Transverse colon (tissue), 4 donors: ENCODE measurements around the gene PSEN2. TPM values are rescaled to one million over a fixed set of nuclear protein-coding genes. Genes with fewer than 3 reads are reported as not detected.
A peak's percentile ranks its signal among the peaks of the same experiment; 100 is the strongest.

Source experiments
- DNase-seq: peaks from one replicate; pipeline ENCODE4 v3.0.0-alpha.2; 2019
- H3K27ac ChIP-seq, 4 donors: fragments of 200-600 bp; sonication (generic); 2 replicates each; pipeline ENCODE4 v1.5.1; 2016 to 2018; ENCODE audit warnings: inconsistent platforms in 4 of 4
- H3K27me3 ChIP-seq: fragments of 200-600 bp; sonication (generic); 2 replicates; pipeline ENCODE4 v1.5.1; 2017; ENCODE audit warnings: inconsistent platforms
- H3K36me3 ChIP-seq, 4 donors: fragments of 200-600 bp; sonication (generic); 2 replicates each; pipeline ENCODE4 v1.5.1; 2017 to 2019; ENCODE audit warnings: inconsistent platforms in 4 of 4
- H3K4me1 ChIP-seq, 4 donors: fragments of 200-600 bp; sonication (generic); 2 replicates each; pipeline ENCODE4 v1.5.1; 2017 to 2020; ENCODE audit warnings: inconsistent platforms in 4 of 4
- H3K4me3 ChIP-seq, 4 donors: fragments of 200-600 bp; sonication (generic); 1 replicate in 1 of 4; 2 replicates in 3 of 4; pipeline versions ENCODE4 v1.5.1 to v1.6.1; 2017 to 2019; ENCODE audit warnings: inconsistent platforms in 4 of 4
- H3K9me3 ChIP-seq, 2 donors: fragments of 200-600 bp; sonication (generic); 2 replicates each; pipeline ENCODE4 v1.5.1; 2017 to 2019; ENCODE audit warnings: inconsistent platforms in 2 of 2
- CTCF ChIP-seq, 5 experiments: fragments of 200-600 bp in 3 of 5; fragments of 450-650 bp in 2 of 5; sonication (generic) in 3 of 5; IDR thresholded peaks; 1 replicate in 2 of 5; 2 replicates in 3 of 5; pipeline ENCODE4 v1.5.1; 2016 to 2017; ENCODE audit warnings: antibody characterized with exemption in 5 of 5, inconsistent platforms in 3 of 5, mild to moderate bottlenecking in 2 of 5, moderate library complexity in 1 of 5
- EP300 ChIP-seq: sonication (generic); formaldehyde crosslinking; IDR thresholded peaks from one replicate; pipeline ENCODE4 v1.6.1; 2017; ENCODE audit warnings: antibody characterized with exemption, low read depth
- POLR2A ChIP-seq: fragments of 450-650 bp; IDR thresholded peaks from one replicate; pipeline ENCODE4 v1.6.1; 2016; ENCODE audit warnings: antibody characterized with exemption, mild to moderate bottlenecking, moderate library complexity
- POLR2AphosphoS5 ChIP-seq, 3 donors: sonication (generic); formaldehyde crosslinking; IDR thresholded peaks; one replicate each; pipeline ENCODE4 v1.6.1; 2016; ENCODE audit warnings: antibody characterized with exemption in 3 of 3
- WGBS, 2 donors: methylation state at CpG; one replicate each; pipeline ENCODE4 v1.1.5; 2018; ENCODE audit warnings: low coverage in 1 of 2; 5-methylcytosine and 5-hydroxymethylcytosine counted together
- in situ Hi-C, 4 donors: fragments of 200-750 bp; cut with MboI; loops; one replicate each; pipeline versions ENCODE4 v1.15.0 to v1.15.1; 2017; ENCODE audit warnings: low sequenced_read_pairs in 3 of 4, low pct_ligation_motif_present in 1 of 4, low pct_unique_long_range_greater_than_20kb in 1 of 4
- intact Hi-C: fragments of 100-400 bp; cut with DNase I; formaldehyde crosslinking; loops from one replicate; pipeline ENCODE4 v1.15.1; 2023; ENCODE audit warnings: low total_unique reads
- total RNA-seq, 4 donors: library from RNA; depleted of rRNA; stranded (reverse); fragments of >200 nt; gene quantifications; one replicate each; pipeline ENCODE4 v1.1.0, GENCODE V29; 2016

Gene PSEN2
- total RNA-seq, 4 donors from 2014 or later = 24.6 to 47.5 (median 35.6) TPM

GRCh38 chr1:226826479-226827261 lies 43.7 kb upstream of the PSEN2 start:
- peak overlapping the region; percentile 77 to 86 (median 84) for H3K27ac ChIP-seq
- in situ Hi-C loops (loop anchor here in 3 of 4 donors (5.0 to 25.0 kb wide), 4 partner anchors 92 to 414 kb away; partner anchors contain the start of genes PARP1 (in 2 of the 3) and ITPKB (in 1 of the 3)), intact Hi-C loops (loop anchor here (2.0 to 5.0 kb wide), 3 partner anchors 90 to 279 kb away; partner anchors contain the start of gene STUM)
- DNase-seq = no peak
- no peak overlapping the region for H3K4me3 ChIP-seq
- WGBS, 2 donors = 73 to 90% methylated on average over 7 to 19 of the region's 19 CpGs
- no peaks in the 10 kb centered on the region for H3K36me3 ChIP-seq
- H3K27me3 ChIP-seq = no peaks in the 10 kb centered on the region
- H3K9me3 ChIP-seq = no peaks in the 10 kb centered on the region
- H3K4me1 ChIP-seq = peaks cover 12 to 24% (median 17%) of the 10 kb centered on the region in 4 donors
- TF ChIP-seq CTCF (IDR thresholded peaks at IDR 0.05) (no peak), POLR2A (no peak), EP300 (no peak), POLR2AphosphoS5 (IDR thresholded peaks at IDR 0.05) (no peak)

DNA sequence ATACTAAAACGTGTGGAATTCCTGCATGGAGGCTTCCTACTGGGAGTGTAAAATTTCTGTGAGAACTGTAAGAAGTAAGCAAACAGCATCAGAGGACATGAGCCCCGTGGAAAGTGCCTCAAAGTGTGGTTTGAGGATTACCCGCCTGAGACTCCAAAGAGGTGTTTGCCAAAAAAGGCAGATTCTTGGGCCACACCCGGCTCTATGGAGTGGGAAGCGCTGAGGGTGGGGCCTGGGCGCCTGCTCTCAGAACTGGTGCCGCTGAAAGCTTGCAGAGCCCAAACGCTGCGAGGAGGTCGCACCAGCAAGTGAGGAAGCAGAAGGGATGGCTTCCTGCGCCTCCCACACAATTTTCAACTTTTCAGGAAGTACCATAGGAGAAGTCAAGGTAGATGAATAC lies 43.0 kb upstream of the PSEN2 start:
- intact Hi-C loops = loop anchor here (2.0 to 5.0 kb wide), 3 partner anchors 91 to 280 kb away; partner anchors contain the start of gene STUM

GRCh38 chr1:226827968-226828513 lies 42.4 kb upstream of the PSEN2 start:
- peak; percentile 96 for DNase-seq
- Histone ChIP-seq H3K27me3 (no peaks in the 10 kb centered on the region), H3K9me3 (no peaks in the 10 kb centered on the region), H3K4me1 (peaks cover 8 to 17% (median 13%) of the 10 kb centered on the region in 4 donors), H3K27ac (peak overlapping the region; percentile 77 to 86 (median 84)), H3K36me3 (no peaks in the 10 kb centered on the region), H3K4me3 (peak overlapping the region in 1 of 4 donors; percentile 19)
- whole genome bisulfite sequencing, 2 donors = 7 to 15% methylated on average over 7 to 19 of the region's 19 CpGs
- intact Hi-C loops = loop anchor here (2.0 to 5.0 kb wide), 3 partner anchors 91 to 281 kb away; partner anchors contain the start of gene STUM
- TF ChIP-seq POLR2A (no peak), EP300 (no peak), CTCF (IDR thresholded peaks at IDR 0.05) (peak; percentile 93 to 98 (median 95)), POLR2AphosphoS5 (IDR thresholded peaks at IDR 0.05) (peak in 1 of 3 donors; percentile 26)
- in situ Hi-C loops = loop anchor here in 3 of 4 donors (5.0 to 25.0 kb wide), 4 partner anchors 93 to 416 kb away; partner anchors contain the start of genes PARP1 (in 2 of the 3) and ITPKB (in 1 of the 3)

More for the DNA sequence above, 43.0 kb upstream of the PSEN2 start:
- Histone ChIP-seq H3K27me3 (no peaks in the 10 kb centered on the region), H3K4me3 (peak overlapping the region in 1 of 4 donors; percentile 19), H3K4me1 (peaks cover 8 to 17% (median 13%) of the 10 kb centered on the region in 4 donors), H3K27ac (peak overlapping the region; percentile 77 to 86 (median 84)), H3K36me3 (no peaks in the 10 kb centered on the region), H3K9me3 (no peaks in the 10 kb centered on the region)
- in situ Hi-C loops = loop anchor here in 3 of 4 donors (5.0 to 25.0 kb wide), 4 partner anchors 93 to 415 kb away; partner anchors contain the start of genes PARP1 (in 2 of the 3) and ITPKB (in 1 of the 3)
- TF ChIP-seq POLR2AphosphoS5 (IDR thresholded peaks at IDR 0.05) = peak in 1 of 3 donors; percentile 50
- no peak for TF ChIP-seq POLR2A
- peak; percentile 38 for DNase-seq
- 56 to 60% methylated on average over 1 to 11 of the region's 11 CpGs for WGBS, 2 donors

DNA sequence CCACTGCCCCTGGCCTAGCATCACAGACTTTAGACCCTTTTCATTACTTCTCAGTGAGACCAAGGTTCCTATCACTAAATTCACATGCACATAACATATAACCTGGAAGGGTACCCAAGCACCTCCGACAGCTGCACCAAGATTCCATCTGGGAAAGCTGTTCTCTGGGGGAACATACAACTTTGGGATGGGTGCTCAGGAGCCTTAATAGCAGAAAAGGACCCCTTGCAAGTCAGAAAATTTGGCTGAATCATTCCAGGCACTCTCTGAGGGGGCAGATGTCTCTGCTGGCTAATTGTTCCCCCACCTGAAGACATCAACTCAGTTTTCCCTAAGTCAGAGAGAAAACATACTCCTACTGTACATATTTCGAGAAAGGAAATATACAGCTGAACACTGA lies 41.3 kb upstream of the PSEN2 start:
- 86 to 100% methylated on average over 1 to 2 of the region's 2 CpGs for WGBS, 2 donors
- intact Hi-C loops = loop anchor here (5.0 kb wide), 2 partner anchors 197 to 282 kb away; partner anchors contain the start of gene STUM
- in situ Hi-C loops = loop anchor here in 3 of 4 donors (5.0 to 25.0 kb wide), 4 partner anchors 94 to 417 kb away; partner anchors contain the start of genes PARP1 (in 2 of the 3) and ITPKB (in 1 of the 3)
- DNase-seq = no peak
- Histone ChIP-seq H3K36me3 (no peaks in the 10 kb centered on the region), H3K27me3 (no peaks in the 10 kb centered on the region), H3K9me3 (no peaks in the 10 kb centered on the region), H3K4me1 (peaks cover 8 to 17% (median 13%) of the 10 kb centered on the region in 4 donors), H3K4me3 (no peak overlapping the region), H3K27ac (no peak overlapping the region)
- no peak for TF ChIP-seq POLR2A
- no peak for TF ChIP-seq EP300
- TF ChIP-seq CTCF (IDR thresholded peaks at IDR 0.05) = no peak
- TF ChIP-seq POLR2AphosphoS5 (IDR thresholded peaks at IDR 0.05) = no peak
